CD4-positive, alpha-beta T cell (primary cell): ENCODE data around the gene LPCAT1. TPM values are rescaled to one million over a fixed set of nuclear protein-coding genes. Genes with fewer than 3 reads are reported as not detected.

Experiments
- ATAC-seq: fragments of 200-7000 bp; cut with Tn5 transposase; one replicate; pipeline ENCODE4 v1.10.0; 2022; ENCODE audit warnings: mild to moderate bottlenecking; ENCODE audit not compliant: poor library complexity
- CTCF ChIA-PET: fragments of 350-600 bp; sonication (Branson Sonifier 250); formaldehyde crosslinking; loops from one replicate; lab custom pipeline; 2021; ENCODE audit warnings: antibody characterized with exemption, inconsistent platforms; lab: Charles Lee
- POLR2A ChIA-PET: fragments of 350-600 bp; sonication (Branson Sonifier 250); formaldehyde crosslinking; loops from one replicate; lab custom pipeline; 2021; ENCODE audit warnings: antibody characterized with exemption, inconsistent platforms; lab: Charles Lee
- DNase-seq, 14 experiments: peaks; one replicate each; pipeline ENCODE4 v3.0.0-alpha.2; 2013 to 2020; ENCODE audit warnings: mixed read lengths in 2 of 14
- H3K27ac ChIP-seq, 2 donors: one replicate each; pipeline versions ENCODE4 v1.5.1 to v1.7.0; 2013; ENCODE audit warnings: low read length in 2 of 2, low read depth in 1 of 2, mild to moderate bottlenecking in 1 of 2
- H3K27me3 ChIP-seq, 2 experiments: 1 replicate in 1 of 2; 2 replicates in 1 of 2; pipeline versions ENCODE4 v1.6.1 to v1.7.0; 2013; ENCODE audit warnings: low read length in 2 of 2, control low read depth in 1 of 2, mild to moderate bottlenecking in 1 of 2, moderate library complexity in 1 of 2; ENCODE audit not compliant: insufficient read depth in 2 of 2, control insufficient read depth in 1 of 2
- H3K36me3 ChIP-seq: one replicate; pipeline ENCODE4 v1.6.1; 2013; ENCODE audit warnings: low read length, control low read depth; ENCODE audit not compliant: insufficient read depth
- H3K4me1 ChIP-seq: one replicate; pipeline ENCODE4 v1.6.1; 2013; ENCODE audit warnings: low read length, control low read depth; ENCODE audit not compliant: insufficient read depth
- H3K4me3 ChIP-seq: one replicate; pipeline ENCODE4 v1.5.1; 2013; ENCODE audit warnings: mild to moderate bottlenecking, low read length, moderate library complexity
- H3K9me3 ChIP-seq, 2 experiments: 1 replicate in 1 of 2; 2 replicates in 1 of 2; pipeline versions ENCODE4 v1.6.1 to v1.7.0; 2013; ENCODE audit warnings: low read length in 2 of 2, mild to moderate bottlenecking in 2 of 2, control low read depth in 1 of 2, moderate library complexity in 1 of 2; ENCODE audit not compliant: control insufficient read depth in 1 of 2, insufficient read depth in 1 of 2
- H3K27ac Mint-ChIP-seq: one replicate; pipeline ENCODE4 v1.8.0; 2020; ENCODE audit warnings: mixed read lengths
- H3K27me3 Mint-ChIP-seq: one replicate; pipeline ENCODE4 v1.8.0; 2021; ENCODE audit warnings: mixed read lengths
- H3K36me3 Mint-ChIP-seq: one replicate; pipeline ENCODE4 v1.8.0; 2021; ENCODE audit warnings: low read depth, mixed read lengths
- H3K4me1 Mint-ChIP-seq: one replicate; pipeline ENCODE4 v1.8.0; 2021; ENCODE audit warnings: low read depth, mixed read lengths
- H3K4me3 Mint-ChIP-seq: one replicate; pipeline ENCODE4 v1.8.0; 2020; ENCODE audit warnings: mild to moderate bottlenecking, mixed read lengths
- H3K9me3 Mint-ChIP-seq: one replicate; pipeline ENCODE4 v1.8.0; 2020; ENCODE audit warnings: mixed read lengths
- intact Hi-C, 2 experiments: fragments of 100-400 bp; cut with DNase I in 1 of 2; cut with micrococcal nuclease in 1 of 2; formaldehyde crosslinking; loops; one replicate each; pipeline versions ENCODE4 v1.15.1 to v1.9.0; 2023 to 2025; cut with DNase I, micrococcal nuclease
- total RNA-seq, 174 experiments: library from RNA in 2 of 174; stranded (reverse) in 2 of 174; gene quantifications; one replicate each; pipeline ENCODE4 v1.2.3 and lab custom pipeline; 2021 to 2026
- TF ChIP-seq, protein P1 (sequence below): fragments of 200-600 bp; IDR thresholded peaks from one replicate; pipeline ENCODE4 v1.8.0; 2022; ENCODE audit warnings: antibody characterized with exemption, mild to moderate bottlenecking

The LPCAT1 gene
- total RNA-seq, 2 experiments from 2014 or later: 20.4 to 21.2 TPM

DNA sequence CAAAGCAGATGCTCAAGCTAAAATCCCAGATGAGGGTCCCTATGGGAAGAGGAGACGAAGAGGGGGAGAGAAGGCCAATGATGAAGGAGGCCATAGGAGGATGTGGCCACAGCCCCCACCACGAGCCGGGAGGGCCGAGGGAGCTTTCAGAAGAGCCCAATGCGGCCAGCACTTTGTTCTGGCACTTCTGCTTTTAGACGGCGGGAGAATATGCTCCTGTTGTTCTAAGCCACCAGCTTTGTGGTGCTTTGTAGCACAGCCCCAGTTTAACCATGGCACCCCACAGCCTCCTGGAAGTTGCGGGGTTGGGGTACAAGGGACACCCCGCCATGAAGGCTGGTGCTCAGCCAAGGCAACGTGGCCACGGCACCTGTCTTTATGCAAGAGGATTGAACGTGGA, 33.4 kb downstream of the LPCAT1 start:
- ATAC-seq (no peak), DNase-seq (peak in 1 of 14 experiments; percentile 31)
- TF ChIP-seq, protein P1, sequence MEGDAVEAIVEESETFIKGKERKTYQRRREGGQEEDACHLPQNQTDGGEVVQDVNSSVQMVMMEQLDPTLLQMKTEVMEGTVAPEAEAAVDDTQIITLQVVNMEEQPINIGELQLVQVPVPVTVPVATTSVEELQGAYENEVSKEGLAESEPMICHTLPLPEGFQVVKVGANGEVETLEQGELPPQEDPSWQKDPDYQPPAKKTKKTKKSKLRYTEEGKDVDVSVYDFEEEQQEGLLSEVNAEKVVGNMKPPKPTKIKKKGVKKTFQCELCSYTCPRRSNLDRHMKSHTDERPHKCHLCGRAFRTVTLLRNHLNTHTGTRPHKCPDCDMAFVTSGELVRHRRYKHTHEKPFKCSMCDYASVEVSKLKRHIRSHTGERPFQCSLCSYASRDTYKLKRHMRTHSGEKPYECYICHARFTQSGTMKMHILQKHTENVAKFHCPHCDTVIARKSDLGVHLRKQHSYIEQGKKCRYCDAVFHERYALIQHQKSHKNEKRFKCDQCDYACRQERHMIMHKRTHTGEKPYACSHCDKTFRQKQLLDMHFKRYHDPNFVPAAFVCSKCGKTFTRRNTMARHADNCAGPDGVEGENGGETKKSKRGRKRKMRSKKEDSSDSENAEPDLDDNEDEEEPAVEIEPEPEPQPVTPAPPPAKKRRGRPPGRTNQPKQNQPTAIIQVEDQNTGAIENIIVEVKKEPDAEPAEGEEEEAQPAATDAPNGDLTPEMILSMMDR: no peak
- Histone ChIP-seq H3K4me1 (peaks cover 38% of the 10 kb centered on the region), H3K9me3 (peaks cover 0 to 8% of the 10 kb centered on the region in 2 experiments), H3K27me3 (no peaks in the 10 kb centered on the region), H3K4me3 (no peak overlapping the region), H3K27ac (no peak overlapping the region), H3K36me3 (peaks cover 57% of the 10 kb centered on the region)
- Mint-ChIP-seq H3K27me3 (no peaks in the 10 kb centered on the region), H3K4me1 (peaks cover 31% of the 10 kb centered on the region), H3K27ac (no peak overlapping the region), H3K36me3 (peaks cover 49% of the 10 kb centered on the region), H3K9me3 (no peaks in the 10 kb centered on the region), H3K4me3 (no peak overlapping the region)
- POLR2A ChIA-PET: no interaction called here
- intact Hi-C loops: no loop called here
- CTCF ChIA-PET: no interaction called here

DNA sequence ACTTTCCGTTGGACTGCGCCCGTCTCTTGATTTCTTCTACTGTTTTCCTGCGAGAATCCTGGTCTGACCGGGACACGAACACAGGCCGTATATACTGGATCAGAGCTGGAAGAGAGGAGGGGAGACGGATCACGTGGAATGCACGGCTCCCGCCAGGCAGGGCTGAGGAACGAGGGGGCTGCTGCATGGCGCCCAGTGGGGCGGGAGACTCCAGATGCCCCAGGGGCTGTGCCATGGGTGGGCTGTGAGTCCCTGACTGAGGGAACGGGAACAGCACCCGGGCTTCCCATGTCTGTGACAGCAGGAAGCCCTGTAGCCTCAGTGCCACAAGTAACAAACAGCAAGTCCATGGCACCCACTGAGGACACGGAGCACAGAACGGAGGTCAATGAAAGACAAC, 34.0 kb downstream of the LPCAT1 start:
- H3K4me1 Mint-ChIP-seq: peaks cover 26% of the 10 kb centered on the region
- no peak overlapping the region for H3K27ac ChIP-seq
- TF ChIP-seq, protein P1: no peak
- no peak overlapping the region for H3K27ac Mint-ChIP-seq
- H3K4me3 Mint-ChIP-seq: no peak overlapping the region
- no peaks in the 10 kb centered on the region for H3K27me3 ChIP-seq
- CTCF ChIA-PET: no interaction called here
- H3K9me3 Mint-ChIP-seq: no peaks in the 10 kb centered on the region
- H3K4me3 ChIP-seq: no peak overlapping the region
- ATAC-seq (no peak), DNase-seq (no peak)
- peaks cover 38% of the 10 kb centered on the region for H3K4me1 ChIP-seq
- peaks cover 59% of the 10 kb centered on the region for H3K36me3 ChIP-seq
- intact Hi-C loops: no loop called here
- POLR2A ChIA-PET: no interaction called here
- peaks cover 0 to 8% of the 10 kb centered on the region in 2 experiments for H3K9me3 ChIP-seq
- peaks cover 50% of the 10 kb centered on the region for H3K36me3 Mint-ChIP-seq
- no peaks in the 10 kb centered on the region for H3K27me3 Mint-ChIP-seq

DNA sequence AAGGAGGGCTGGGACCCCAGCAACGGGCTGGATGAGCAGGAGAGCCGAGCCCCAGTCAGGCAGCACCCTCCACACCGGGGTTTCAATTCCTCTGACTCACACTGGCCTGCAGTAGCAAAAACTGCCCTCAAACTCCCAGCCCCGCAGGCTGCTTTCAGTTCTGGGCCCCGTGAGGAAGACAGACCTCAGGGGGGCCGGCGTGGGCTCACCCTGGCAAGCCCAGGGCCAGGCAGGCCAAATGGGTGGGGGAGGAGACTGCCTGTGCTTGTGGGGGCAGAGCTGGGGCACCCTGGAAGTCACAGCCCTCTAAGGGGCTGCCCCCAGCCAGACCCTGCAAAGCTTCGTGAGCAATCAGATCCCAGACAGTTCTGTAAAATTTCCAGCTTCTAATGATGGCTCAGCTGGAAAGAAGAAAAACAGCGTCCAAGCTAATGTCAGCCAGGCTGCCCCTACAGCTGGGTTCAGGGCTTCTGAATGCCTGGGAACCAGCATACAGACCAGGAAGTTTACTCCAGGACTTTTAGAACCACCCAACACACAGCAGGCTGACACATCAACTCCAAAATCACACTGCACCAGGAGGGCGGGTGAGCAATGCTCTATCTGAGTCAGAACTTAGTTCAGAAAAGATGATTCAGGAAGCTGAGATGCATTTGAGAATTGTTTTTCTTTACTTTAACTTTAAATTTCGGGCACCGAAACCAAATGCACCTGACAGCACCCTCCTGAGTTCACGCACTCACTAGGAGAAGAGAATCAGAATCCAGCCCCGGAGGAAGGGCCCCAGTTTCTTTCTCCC, 34.7 kb downstream of the LPCAT1 start:
- TF ChIP-seq, protein P1: no peak
- H3K27ac ChIP-seq: no peak overlapping the region
- ChIA-PET POLR2A (no interaction called here), CTCF (no interaction called here)
- peaks cover 32% of the 10 kb centered on the region for H3K4me1 ChIP-seq
- peaks cover 0 to 8% of the 10 kb centered on the region in 2 experiments for H3K9me3 ChIP-seq
- DNase-seq: peak in 4 of 14 experiments; percentile 25 to 65 (median 46)
- no peak overlapping the region for H3K4me3 ChIP-seq
- ATAC-seq: no peak
- H3K36me3 ChIP-seq: peaks cover 52% of the 10 kb centered on the region
- Mint-ChIP-seq H3K9me3 (no peaks in the 10 kb centered on the region), H3K27me3 (no peaks in the 10 kb centered on the region), H3K27ac (no peak overlapping the region), H3K36me3 (peaks cover 49% of the 10 kb centered on the region), H3K4me3 (no peak overlapping the region), H3K4me1 (peaks cover 21% of the 10 kb centered on the region)
- intact Hi-C loops: no loop called here
- H3K27me3 ChIP-seq: no peaks in the 10 kb centered on the region
